ENCODE data around the gene ZNG1F.
"Not testable (repeated sequence)": the region's sequence is repeated elsewhere in the genome, so short reads cannot be mapped to it uniquely, and the experiment has no call there.

Gene ZNG1F

GRCh38 chr9:41088450-41089059 lies 100.6 kb downstream of the ZNG1F start:
- peak; percentile 30 for TF ChIP-seq CTCF (IDR thresholded peaks at IDR 0.05; ENCODE audit: low read depth, low read length)
- H3K4me3 ChIP-seq (ENCODE audit: low read depth, low read length), result not testable (repeated sequence)

GRCh38 chr9:41087929-41088328 lies 101.2 kb downstream of the ZNG1F start:
- not testable (repeated sequence) for H3K4me3 ChIP-seq (ENCODE audit: low read depth, low read length)

GRCh38 chr9:41087157-41087780 lies 101.8 kb downstream of the ZNG1F start:
- not testable (repeated sequence) for H3K4me3 ChIP-seq (ENCODE audit: low read depth, low read length)

- not testable (repeated sequence) for H3K4me3 ChIP-seq (ENCODE audit: low read depth, low read length)
Measured at GRCh38 chr9:41086685-41087084, 102.4 kb downstream of the ZNG1F start.

GRCh38 chr9:41086215-41086614 lies 102.9 kb downstream of the ZNG1F start:
- not testable (repeated sequence) for H3K4me3 ChIP-seq (ENCODE audit: low read depth, low read length)

GRCh38 chr9:41082358-41082757 lies 106.8 kb downstream of the ZNG1F start:
- H3K4me3 ChIP-seq (ENCODE audit: low read depth, low read length), result not testable (repeated sequence)

All from WI38 (cell line).